GM04503 (cell line): ENCODE results near the gene KIF1A.

Experiments
- DNase-seq: peaks from one replicate; pipeline ENCODE4 v3.0.0-alpha.2; 2012; ENCODE audit warnings: low read depth

KIF1A gene

DNA sequence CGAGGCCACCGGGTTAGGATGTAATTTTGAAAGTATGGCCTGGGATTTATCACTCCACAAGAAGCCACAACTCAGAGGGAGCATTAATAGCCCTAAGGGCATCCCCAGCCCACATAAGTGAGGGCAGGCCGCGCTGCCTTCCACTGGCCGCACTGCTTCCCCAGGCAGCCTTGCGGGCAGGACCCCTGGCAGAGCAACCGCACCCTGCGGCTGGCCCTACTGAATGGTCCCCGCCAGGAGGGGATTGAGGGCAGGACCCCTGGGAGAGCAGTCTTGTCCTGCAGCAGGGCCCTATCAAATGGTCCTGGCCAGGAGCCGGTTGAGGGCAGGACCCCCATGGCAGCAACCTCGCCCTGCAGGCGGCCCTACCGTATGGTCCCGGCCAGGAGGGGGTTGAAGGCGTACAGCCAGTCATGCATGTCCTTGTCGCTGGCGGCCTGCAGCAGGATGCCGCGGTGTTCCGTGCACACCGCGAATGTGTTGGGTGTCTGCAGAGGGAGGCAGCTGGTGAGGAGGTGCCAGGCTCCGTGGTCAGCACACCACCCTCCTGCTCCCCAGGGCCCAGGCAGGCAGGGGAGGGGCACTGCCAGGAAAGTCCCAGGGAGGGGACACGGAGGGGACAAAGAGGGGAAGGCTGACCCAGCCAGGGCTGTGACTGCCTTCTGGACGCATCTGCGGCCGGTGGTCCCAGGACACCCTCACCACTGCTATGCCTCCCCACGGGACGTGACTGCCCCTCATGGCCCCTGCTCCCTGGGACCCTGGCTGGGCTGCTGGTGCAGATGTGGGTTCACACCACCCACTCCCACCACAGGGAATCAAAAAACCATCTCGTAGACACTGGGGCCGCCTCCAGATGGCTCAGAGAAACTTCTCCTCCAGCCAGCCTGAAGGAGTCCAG, 102.1 kb downstream of the KIF1A start:
- no peak for DNase-seq

DNA sequence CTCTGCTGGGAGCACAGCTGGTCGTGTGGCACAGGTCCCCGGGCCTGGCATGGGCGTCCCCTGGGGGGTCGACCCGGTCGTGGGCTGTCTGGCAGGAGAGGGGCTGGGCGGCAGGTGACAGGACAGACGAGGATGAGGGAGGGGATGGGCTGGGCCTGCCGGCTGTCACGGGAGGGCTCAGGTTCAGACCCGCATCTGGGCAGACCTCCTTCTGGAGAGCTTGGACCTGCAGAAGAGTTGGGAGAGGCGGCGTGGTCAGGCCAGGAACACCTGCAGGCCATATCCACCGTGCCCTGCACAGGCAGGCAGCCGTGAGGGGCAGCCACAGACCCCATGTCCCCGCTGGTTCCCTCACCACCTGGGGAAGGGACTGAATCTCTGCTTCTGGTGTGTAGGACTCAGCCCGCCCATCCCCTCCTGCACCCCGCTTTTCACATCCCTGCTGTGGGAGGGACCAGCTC, 102.8 kb downstream of the KIF1A start:
- DNase-seq, result no peak

DNA sequence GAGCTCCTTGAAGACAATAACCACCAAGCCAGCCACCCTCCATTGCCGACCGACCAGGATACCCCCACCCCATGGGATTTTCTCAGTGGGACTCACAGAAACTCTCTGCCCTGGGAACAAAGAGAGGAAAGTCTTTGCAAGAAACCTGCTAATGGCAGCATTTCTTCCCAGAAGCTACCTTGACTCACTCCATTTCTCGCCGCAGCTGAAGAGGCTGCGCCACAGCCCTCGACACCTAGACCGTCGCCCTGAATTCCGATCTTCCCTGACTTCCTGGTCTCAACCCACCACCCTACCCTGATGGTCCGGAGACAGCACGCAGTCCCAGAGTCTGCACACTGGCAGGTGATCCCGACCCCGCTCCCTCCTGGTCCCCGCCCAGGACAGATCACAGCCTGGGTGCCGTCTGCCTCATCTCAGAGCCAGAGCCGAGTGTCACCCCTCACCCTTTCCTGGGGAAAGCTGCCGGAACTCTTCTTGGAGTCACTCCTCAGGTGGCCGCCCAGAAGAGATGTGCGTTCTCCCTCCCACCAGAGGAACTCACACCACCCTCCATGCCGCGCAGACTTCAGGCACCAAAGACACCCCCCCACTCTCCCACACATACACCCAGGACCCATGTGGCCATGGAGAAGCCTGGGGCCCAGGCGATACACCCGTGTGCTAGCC, 103.8 kb downstream of the KIF1A start:
- DNase-seq, result no peak

DNA sequence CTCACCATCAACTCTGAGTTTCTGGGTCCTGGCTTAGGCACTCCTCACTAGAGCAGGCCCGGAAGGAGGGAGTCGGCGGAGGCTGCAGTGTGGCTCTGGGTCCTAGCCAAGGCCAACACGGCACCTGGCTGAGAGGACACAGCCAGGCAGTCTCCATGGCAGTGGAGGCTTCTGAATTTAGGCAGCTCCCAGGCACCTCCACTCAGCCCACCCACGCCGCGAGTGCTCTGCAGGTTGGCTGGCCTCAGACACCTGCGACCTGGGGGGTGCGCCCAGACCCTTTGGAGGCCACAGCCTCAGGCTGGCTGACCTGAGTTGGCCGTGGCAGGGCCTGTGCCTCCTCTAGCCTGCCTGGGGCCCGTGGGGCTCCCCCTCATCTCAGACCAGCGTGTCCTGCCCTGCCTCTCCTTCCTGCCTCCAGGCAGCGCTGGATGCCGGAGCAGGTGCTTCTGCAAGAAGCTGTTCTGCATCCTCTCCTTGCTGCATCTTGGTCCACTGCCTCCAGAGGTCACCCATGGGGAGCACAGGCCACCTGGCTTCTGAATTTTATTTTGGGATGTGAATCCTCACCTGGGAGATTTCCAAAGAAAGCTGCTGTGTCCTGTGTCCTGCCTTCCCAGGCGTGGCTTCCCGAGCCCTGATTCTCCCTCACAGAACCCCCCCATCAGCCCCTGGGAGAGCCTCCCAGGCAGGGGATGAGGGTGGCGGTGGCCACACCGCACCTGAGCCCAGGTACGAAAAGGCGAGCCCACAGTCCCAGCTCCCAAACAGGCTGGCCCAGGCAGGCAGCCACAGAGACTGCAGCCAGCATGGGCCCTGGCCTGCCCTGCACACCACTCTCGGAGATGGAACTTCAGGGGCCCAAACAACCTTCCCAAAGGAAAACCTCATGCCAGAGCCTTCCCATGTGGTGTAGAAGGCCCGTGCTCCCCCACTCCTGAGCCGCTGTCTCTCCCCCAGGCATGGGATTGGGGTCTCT, 105.0 kb downstream of the KIF1A start:
- no peak for DNase-seq

DNA sequence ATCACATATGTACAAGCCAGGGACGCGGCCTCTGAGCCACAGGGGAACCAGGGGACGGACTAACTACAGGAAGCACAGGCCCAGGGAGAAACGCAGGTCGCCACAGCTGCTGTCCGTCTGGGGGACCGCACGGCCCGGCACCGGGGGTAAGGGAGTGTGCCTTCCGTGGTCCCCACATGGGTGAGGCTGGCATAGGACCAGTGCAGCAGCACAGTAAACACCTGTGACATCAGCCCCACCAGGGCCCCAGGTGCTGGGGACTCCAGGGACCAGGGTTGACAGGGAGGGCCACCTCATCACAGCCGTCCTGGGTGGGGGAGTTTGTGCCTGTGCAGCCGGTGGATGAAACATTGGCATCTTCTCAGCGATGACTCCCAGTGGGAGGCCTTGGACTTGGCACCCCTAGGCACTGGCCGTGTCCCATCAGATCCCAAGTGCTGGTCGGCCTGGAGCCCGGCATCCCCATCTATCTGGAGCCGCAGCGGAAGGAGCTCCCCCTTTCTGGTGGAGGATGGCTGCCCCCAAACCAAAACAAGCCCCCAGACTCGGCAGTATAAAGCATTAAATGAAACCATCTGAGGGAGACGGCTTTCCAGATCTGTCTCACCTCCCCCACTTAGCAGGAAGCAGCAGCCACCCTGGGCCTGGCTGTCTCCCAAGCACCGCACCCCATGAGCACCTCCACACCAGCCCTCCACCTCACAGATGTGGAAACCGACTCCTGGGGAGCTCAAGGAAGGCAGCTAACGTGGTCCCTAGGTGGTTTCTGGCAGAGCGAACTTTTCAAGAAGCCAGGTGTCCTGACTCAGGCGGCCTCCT, 105.9 kb downstream of the KIF1A start:
- no peak for DNase-seq

DNA sequence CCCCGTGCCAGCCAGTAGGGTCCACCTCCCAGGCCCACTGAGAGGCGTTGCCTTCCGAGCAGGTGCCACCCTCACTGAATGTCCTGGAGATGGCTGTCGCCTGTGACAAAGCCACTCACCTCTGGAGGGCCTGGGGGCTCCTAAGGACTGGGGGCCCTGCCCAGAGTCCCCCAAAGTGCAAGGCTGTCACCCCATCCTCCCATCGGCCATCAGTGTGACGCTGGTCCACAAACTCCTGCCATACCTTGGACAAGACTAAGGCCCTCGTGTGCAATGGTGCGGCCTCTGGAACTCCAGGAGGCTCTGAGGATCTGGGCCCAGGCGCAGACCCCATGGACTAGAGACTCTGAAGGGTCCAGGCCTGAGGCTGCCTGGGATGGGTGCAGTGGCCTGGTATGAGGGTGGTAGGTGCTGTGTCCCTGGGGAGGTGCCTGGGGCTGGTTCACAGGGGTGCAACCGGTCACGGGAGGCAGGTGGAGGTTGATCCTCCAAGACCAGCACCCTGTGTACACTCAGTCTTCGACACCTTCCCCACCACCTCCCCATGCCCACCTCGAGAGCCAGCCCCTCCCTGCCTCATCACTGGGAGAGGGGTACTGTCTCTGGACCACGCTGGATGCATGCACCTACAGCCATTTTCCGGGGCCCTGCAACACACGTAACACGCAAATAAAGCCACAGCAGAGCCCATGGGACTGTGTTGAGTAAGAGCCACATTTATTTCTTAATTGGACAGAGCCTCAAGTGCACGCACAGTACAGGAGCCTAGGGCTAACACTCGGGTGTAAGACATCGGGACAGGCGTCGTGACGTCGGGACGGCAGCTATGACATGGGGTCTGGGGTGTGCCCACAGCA, 106.7 kb downstream of the KIF1A start:
- DNase-seq, result no peak

DNA sequence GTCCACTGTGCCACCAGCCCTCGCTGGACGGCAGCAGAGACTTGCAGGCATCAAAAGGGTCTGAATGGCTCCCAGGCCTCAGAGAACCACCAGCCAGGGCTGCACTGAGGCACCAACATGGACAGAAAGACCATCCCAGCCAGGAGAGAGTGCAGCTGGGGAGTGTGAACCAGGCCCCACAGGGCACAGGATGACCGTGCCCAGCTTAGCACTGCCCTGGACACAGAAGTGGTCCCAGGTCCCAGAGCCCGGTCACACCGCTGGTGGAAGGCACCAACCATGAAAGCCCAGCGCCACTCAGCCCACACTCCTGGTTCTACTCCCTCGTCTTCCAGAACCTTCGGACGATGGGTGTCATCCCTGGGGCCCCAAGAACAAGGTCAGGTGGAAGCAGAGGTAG, 107.9 kb downstream of the KIF1A start:
- DNase-seq, result no peak

DNA sequence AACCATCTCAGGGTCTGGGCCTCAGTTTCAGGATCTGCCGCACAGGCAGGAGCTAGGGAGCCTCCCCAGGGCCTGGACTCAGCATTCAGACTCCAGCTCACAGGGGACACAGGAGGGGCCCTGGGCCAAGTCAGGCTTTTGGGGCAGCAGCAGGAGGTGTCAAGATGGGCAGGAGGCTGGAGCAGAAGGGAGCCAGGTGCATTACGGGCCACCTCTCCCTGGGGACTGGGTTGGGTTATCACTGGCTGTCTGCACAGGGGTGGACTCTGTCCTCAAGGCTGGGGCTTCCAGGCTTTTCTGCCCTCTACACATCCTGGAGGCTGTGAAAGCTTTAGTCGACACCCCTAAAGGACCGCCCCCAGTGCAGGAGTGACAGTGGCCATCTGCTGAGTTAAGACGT, 108.3 kb downstream of the KIF1A start:
- no peak for DNase-seq

DNA sequence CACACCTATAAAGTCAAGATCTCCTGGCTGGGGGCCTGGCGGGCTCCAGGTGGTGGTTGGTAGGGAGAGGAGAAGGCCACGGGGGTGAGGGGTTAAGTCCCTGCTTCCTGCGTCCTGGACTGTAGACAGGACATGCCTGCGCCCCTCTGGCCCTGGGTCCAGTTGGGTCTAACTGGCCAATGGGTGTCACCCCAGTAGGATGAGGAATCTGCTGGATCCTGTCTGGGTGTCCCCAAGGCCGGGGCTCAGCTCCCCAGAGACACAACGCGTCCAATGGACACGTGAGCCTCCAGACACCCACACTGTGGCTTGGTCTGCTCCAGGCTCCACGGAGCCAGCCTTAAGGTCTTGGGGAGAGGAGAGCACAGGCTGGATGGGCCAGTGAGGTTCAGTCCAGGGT, 108.7 kb downstream of the KIF1A start:
- DNase-seq, result no peak

DNA sequence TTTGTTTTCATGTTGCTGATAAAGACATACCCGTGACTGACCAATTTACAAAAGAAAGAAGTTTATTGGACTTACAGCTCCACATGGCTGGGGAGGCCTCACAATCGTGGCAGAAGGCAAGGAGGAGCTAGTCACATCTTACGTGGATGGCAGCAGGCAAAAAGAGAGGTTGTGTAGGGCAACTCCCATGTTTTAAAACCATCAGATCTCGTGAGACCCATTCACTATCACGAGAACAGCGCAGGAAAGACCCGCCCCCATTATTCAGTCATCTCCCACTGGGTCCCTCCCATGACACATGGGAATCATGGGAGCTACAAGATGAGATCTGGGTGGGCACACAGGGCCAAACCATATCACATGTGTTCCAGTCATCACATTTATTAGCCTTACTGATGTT, 111.6 kb downstream of the KIF1A start:
- DNase-seq, result no peak

DNA sequence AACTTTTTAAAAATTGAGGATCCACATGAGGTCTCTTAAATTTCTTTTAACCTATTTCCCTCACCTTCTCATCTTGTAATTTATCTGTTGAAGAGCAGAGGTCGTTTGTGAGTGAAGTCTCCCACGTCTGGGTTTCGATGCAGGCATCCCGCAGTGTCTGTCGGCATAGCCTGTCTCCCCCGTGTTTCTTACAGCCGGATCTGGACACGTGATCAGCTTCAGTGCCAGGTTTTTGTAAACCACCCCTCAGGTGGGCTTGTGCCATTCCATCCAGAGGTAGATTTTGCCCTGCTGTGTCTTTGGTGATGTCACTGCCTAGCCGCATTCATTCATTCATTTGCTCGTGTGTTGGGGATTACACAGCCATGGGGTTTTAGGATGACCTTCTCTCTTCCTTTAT, 112.2 kb downstream of the KIF1A start:
- DNase-seq, result no peak

DNA sequence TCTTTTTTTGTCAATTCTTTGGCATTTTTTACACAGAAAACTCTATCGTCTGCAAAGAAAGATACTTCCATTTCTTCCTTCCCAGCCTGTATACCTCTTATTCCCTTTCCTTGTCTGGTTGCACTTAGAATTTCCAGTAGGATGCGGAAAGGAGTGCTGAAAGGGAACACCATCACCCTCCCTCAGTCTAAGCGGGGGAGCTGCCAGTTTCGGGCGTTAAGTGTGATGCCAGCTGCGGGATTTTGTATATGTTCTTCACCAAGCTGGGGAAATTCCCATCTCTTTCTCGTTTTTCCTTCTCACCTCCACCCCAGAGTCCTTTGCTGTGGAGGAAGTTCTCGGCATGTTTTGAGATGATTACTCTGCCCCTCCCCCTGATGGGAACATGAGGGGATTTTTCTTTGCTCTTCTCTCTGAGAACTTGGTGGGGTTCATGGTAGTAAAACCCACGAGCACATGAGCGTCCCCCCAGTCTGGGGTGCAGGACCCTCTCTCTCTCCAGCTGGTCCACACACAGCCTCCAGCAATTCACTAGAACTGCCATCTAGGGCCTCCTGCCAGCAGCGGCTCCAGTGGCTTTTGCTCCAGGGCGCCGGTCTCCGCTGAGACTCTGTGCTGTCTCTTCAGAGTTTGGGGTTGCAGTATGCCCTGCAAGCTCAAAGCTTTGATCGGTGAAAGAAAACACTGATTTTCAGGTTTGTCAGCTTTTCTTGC, 112.8 kb downstream of the KIF1A start:
- no peak for DNase-seq

DNA sequence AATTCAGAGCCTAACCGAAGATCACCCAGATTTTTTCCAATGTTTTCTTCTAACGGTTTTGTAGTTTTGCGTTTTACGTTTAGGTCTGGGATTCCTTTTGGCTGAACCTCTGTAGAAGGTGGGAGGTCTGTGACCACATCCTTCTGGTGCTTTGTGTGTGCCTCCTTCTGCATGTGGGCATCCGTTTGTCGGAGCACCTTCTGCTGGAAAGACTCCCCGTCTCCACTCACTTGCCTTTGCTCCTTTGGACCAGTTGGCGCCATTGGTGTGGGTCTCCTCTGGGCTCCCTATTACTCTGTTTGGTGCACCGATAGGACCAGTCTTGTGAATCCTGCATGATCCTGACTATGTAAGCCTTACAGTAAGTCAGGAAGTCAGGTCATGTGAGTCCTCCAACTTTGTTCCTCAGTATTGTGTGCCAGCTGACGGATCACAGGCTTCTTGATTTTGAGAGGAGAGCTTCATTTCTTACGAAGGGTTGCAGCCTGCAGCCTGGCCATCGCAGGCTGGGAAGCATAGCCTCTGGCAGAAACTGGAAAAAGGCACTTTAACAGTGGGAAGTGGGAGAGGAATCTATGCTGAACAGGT, 114.7 kb downstream of the KIF1A start:
- DNase-seq, result no peak

DNA sequence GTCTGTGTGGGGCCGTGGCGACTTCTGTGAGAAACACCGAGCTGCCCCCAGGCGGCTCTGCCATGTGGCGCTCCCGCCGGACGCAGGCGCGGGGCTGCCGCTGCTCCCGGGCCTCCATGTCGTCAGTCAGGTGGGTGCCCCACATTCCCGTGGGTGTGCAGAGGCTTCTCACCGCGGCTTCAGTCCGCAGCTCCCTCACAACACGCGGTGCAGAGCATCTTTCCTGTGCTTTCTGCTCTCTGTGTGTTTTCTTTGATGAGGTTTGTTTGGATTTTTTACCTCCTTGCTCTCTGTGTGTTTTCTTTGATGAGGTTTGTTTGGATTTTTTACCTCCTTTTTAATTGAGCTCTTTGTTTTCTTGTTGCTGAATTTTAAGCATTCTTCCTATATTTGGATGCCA, 115.4 kb downstream of the KIF1A start:
- no peak for DNase-seq

DNA sequence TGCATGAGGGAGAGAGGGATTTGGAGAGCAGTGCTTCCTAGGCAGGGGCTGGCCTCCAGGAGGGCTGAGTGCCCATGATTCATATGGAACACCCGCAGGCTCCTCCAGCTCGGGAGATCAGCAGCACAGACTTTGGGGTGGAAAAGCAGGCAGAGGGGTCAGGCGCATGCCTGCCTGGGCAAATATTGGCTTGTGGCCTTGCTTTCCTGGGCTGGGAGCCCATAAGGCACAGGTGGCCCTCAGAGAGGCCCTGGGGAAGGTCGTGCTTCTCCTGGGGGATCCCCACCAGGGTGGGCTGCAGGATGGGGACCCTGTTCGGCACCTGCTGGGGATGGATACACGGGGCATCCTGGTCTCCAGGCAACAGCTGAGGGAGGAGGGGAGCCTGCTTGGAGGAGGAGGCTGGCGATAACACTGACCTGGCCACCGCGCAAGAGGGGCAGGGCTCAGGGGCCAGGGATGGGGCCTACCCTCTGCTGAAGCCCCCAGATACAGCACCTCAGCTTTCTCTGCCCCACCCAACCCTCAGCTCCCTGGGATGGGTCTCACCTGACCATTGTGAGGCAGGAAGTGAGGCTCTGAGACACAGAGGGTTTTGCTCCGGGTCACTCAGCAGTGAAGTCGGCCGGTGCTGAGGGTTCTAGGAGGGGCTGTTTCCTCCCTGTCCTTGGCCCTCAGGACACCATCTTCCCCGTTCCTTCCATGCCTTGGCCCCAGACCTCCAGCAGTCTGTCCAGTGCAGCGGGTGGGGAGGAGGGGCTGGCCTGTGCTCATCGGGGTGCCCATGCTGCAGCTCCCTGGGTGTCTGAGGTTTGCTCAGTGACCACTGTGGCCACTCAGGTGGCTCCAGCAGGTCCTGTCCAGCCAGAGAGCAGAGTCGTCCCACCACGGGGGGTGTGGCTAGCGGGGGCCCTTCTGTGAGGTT, 116.3 kb downstream of the KIF1A start:
- no peak for DNase-seq

DNA sequence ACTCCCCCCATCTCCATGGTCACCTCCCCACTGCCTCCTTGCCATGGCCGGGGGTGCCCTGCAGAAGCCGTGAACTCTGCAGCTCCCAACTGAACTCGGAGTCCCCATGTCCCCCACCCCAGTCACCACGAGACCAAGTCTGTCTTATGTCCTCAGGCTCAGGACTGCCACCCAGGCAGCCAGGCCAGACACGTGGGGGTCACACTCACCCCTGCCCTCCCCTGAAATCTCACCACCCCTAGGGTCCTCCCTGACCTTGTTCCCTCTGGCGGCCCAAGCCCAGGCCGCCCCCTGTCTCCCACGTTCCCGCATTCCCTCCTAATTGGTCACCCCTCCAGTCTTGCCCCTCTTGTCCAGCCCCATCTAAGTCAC, 117.4 kb downstream of the KIF1A start:
- no peak for DNase-seq

DNA sequence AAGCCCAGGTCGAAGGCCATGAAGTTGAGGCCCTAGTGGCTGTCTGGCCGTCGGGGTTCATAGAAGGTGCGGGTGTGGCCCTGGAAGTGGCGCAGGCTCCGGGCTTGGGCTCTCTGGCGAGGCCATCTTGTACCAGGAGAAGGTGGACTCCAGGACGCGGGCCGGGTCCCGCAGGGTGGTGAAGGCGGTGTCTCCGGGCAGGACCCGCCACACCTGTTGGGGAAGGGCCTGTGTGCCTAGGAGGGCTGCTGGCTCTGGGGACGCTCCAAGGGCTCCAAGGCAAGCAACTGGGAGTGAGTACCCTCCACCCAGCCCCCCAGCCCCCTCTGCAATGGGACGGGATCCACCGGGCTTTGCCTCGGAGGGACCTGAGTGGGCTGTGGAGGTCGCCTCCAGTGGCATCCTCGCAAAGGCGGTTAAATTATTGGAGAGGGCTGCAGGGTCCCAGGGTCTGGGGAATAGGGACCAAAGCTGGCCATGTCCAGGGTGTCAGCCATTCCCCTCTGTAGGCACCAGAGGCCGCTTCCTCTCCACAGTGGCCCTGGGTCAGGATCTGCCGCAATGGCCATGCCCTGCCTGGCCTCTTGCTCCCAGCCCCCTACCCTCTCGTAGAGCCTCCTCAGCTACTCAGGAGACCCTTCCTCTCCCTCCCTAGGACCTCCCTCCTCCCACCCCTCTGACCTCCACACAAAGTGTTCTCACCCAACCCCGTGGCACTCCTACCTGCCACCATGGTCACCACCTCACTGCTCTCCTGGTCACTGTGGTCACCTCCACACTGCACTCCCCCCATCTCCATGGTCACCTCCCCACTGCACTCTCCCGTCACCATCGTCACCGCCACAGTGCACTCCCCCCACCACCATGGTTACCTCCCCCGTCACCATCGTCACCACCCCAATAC, 118.0 kb downstream of the KIF1A start:
- no peak for DNase-seq
